CD4-positive, alpha-beta memory T cell (primary cell): ENCODE measurements around the gene TMEM272. TPM values are rescaled to one million over a fixed set of nuclear protein-coding genes. Genes with fewer than 3 reads are reported as not detected.

Experiments
- CTCF ChIA-PET: fragments of 350-600 bp; sonication (Branson Sonifier 250); formaldehyde crosslinking; loops from one replicate; lab custom pipeline; 2021; ENCODE audit warnings: inconsistent platforms; ENCODE audit not compliant: partially characterized antibody; lab: Charles Lee
- POLR2A ChIA-PET: fragments of 350-600 bp; sonication (Branson Sonifier 250); formaldehyde crosslinking; loops from one replicate; lab custom pipeline; 2021; ENCODE audit not compliant: partially characterized antibody; lab: Charles Lee
- DNase-seq, 5 donors: peaks; one replicate each; pipeline versions ENCODE4 v3.0.0 to v3.0.0-alpha.2; 2020 to 2022; ENCODE audit warnings: mixed read lengths in 1 of 5
- H3K27ac ChIP-seq: one replicate; pipeline ENCODE4 v1.7.0; 2013; ENCODE audit warnings: low read depth, low read length
- H3K27me3 ChIP-seq: 2 replicates; pipeline ENCODE4 v1.7.0; 2013; ENCODE audit warnings: mild to moderate bottlenecking, low read length, moderate library complexity; ENCODE audit not compliant: insufficient read depth
- H3K36me3 ChIP-seq: 2 replicates; pipeline ENCODE4 v1.7.0; 2013; ENCODE audit warnings: mild to moderate bottlenecking, low read length, moderate library complexity; ENCODE audit not compliant: insufficient read depth
- H3K4me1 ChIP-seq: 2 replicates; pipeline ENCODE4 v1.7.0; 2013; ENCODE audit warnings: mild to moderate bottlenecking, low read length, moderate library complexity; ENCODE audit not compliant: insufficient read depth
- H3K4me3 ChIP-seq, 2 donors: one replicate each; pipeline ENCODE4 v1.7.0; 2013; ENCODE audit warnings: low read length in 2 of 2, mild to moderate bottlenecking in 1 of 2
- H3K9me3 ChIP-seq, 2 donors: one replicate each; pipeline ENCODE4 v1.7.0; 2013; ENCODE audit warnings: low read length in 2 of 2, control low read depth in 1 of 2; ENCODE audit not compliant: control insufficient read depth in 1 of 2
- H3K27ac Mint-ChIP-seq, 7 donors: one replicate each; pipeline ENCODE4 v1.8.0; 2020 to 2021; ENCODE audit warnings: mixed read lengths in 7 of 7, mild to moderate bottlenecking in 6 of 7, inconsistent platforms in 3 of 7, moderate library complexity in 3 of 7
- H3K27me3 Mint-ChIP-seq, 2 donors: one replicate each; pipeline ENCODE4 v1.8.0; 2020 to 2021; ENCODE audit warnings: mixed read lengths in 2 of 2
- H3K36me3 Mint-ChIP-seq, 2 donors: one replicate each; pipeline ENCODE4 v1.8.0; 2020 to 2021; ENCODE audit warnings: mixed read lengths in 2 of 2, inconsistent platforms in 1 of 2, mild to moderate bottlenecking in 1 of 2
- H3K4me1 Mint-ChIP-seq, 4 donors: one replicate each; pipeline ENCODE4 v1.8.0; 2020 to 2021; ENCODE audit warnings: mixed read lengths in 4 of 4, mild to moderate bottlenecking in 1 of 4
- H3K4me3 Mint-ChIP-seq, 8 donors: one replicate each; pipeline ENCODE4 v1.8.0; 2020 to 2021; ENCODE audit warnings: mixed read lengths in 8 of 8, mild to moderate bottlenecking in 7 of 8, moderate library complexity in 6 of 8, inconsistent platforms in 3 of 8
- H3K9me3 Mint-ChIP-seq, 8 donors: one replicate each; pipeline ENCODE4 v1.8.0; 2020 to 2021; ENCODE audit warnings: mixed read lengths in 8 of 8, mild to moderate bottlenecking in 5 of 8, inconsistent platforms in 3 of 8, moderate library complexity in 1 of 8
- intact Hi-C: fragments of 100-400 bp; cut with micrococcal nuclease; formaldehyde crosslinking; loops from one replicate; pipeline ENCODE4 v1.15.1; 2023
- polyA plus RNA-seq, 2 donors: library from polyadenylated mRNA; unstranded; fragments of 300-500 nt; fragmentation: Illumina TruSeq; gene quantifications; one replicate each; pipeline ENCODE4 v1.2.3, GENCODE V29; 2021
- total RNA-seq, 2 experiments: library from RNA; stranded (reverse); gene quantifications; one replicate each; pipeline ENCODE4 v1.2.3, GENCODE V29; 2021

TMEM272 gene
- total and polyA plus RNA-seq, 4 experiments from 2014 or later: 0.41 to 9.0 (median 7.9) TPM; not detected in 1

GRCh38 chr13:51881296-51881695 is 36.3 kb upstream of the TMEM272 start:
- Histone ChIP-seq H3K9me3 (no peaks in the 10 kb centered on the region), H3K4me3 (no peak overlapping the region), H3K36me3 (no peaks in the 10 kb centered on the region), H3K4me1 (no peaks in the 10 kb centered on the region), H3K27me3 (no peaks in the 10 kb centered on the region), H3K27ac (no peak overlapping the region)
- DNase-seq: no peak
- no peak overlapping the region for H3K27ac Mint-ChIP-seq
- intact Hi-C loops: no loop called here
- peaks cover 1 to 4% of the 10 kb centered on the region in 2 donors for H3K36me3 Mint-ChIP-seq
- no peaks in the 10 kb centered on the region for H3K4me1 Mint-ChIP-seq
- ChIA-PET POLR2A (no interaction called here), CTCF (no interaction called here)
- H3K9me3 Mint-ChIP-seq: peaks cover 0 to 22% (median 9%) of the 10 kb centered on the region in 8 donors
- H3K4me3 Mint-ChIP-seq: no peak overlapping the region
- H3K27me3 Mint-ChIP-seq: peaks cover 5 to 9% of the 10 kb centered on the region in 2 donors

GRCh38 chr13:51879133-51879532 is 34.2 kb upstream of the TMEM272 start:
- H3K4me3 Mint-ChIP-seq: no peak overlapping the region
- Histone ChIP-seq H3K27ac (no peak overlapping the region), H3K9me3 (no peaks in the 10 kb centered on the region), H3K4me3 (no peak overlapping the region), H3K4me1 (no peaks in the 10 kb centered on the region), H3K27me3 (no peaks in the 10 kb centered on the region), H3K36me3 (no peaks in the 10 kb centered on the region)
- H3K27ac Mint-ChIP-seq: no peak overlapping the region
- POLR2A ChIA-PET: no interaction called here
- CTCF ChIA-PET: no interaction called here
- no peak for DNase-seq
- no peaks in the 10 kb centered on the region for H3K4me1 Mint-ChIP-seq
- peaks cover 0 to 22% (median 9%) of the 10 kb centered on the region in 8 donors for H3K9me3 Mint-ChIP-seq
- H3K36me3 Mint-ChIP-seq: peaks cover 1 to 4% of the 10 kb centered on the region in 2 donors
- intact Hi-C loops: no loop called here
- H3K27me3 Mint-ChIP-seq: peaks cover 5 to 9% of the 10 kb centered on the region in 2 donors

GRCh38 chr13:51874651-51875050 is 29.7 kb upstream of the TMEM272 start:
- no peak overlapping the region for H3K27ac ChIP-seq
- no peaks in the 10 kb centered on the region for H3K4me1 ChIP-seq
- peaks cover 5 to 9% of the 10 kb centered on the region in 2 donors for H3K27me3 Mint-ChIP-seq
- POLR2A ChIA-PET: no interaction called here
- no peaks in the 10 kb centered on the region for H3K27me3 ChIP-seq
- H3K36me3 ChIP-seq: no peaks in the 10 kb centered on the region
- no peaks in the 10 kb centered on the region for H3K4me1 Mint-ChIP-seq
- H3K36me3 Mint-ChIP-seq: no peaks in the 10 kb centered on the region
- H3K4me3 ChIP-seq: no peak overlapping the region
- H3K4me3 Mint-ChIP-seq: no peak overlapping the region
- no peak overlapping the region for H3K27ac Mint-ChIP-seq
- CTCF ChIA-PET: no interaction called here
- intact Hi-C loops: no loop called here
- no peaks in the 10 kb centered on the region for H3K9me3 ChIP-seq
- H3K9me3 Mint-ChIP-seq: no peaks in the 10 kb centered on the region
- no peak for DNase-seq

GRCh38 chr13:51873837-51874236 is 28.9 kb upstream of the TMEM272 start:
- peaks cover 3 to 9% of the 10 kb centered on the region in 2 donors for H3K27me3 Mint-ChIP-seq
- H3K4me3 Mint-ChIP-seq: no peak overlapping the region
- POLR2A ChIA-PET: no interaction called here
- Histone ChIP-seq H3K27me3 (no peaks in the 10 kb centered on the region), H3K4me1 (no peaks in the 10 kb centered on the region), H3K36me3 (no peaks in the 10 kb centered on the region), H3K9me3 (no peaks in the 10 kb centered on the region), H3K4me3 (no peak overlapping the region), H3K27ac (no peak overlapping the region)
- no peak overlapping the region for H3K27ac Mint-ChIP-seq
- H3K9me3 Mint-ChIP-seq: no peaks in the 10 kb centered on the region
- no peaks in the 10 kb centered on the region for H3K36me3 Mint-ChIP-seq
- no peaks in the 10 kb centered on the region for H3K4me1 Mint-ChIP-seq
- CTCF ChIA-PET: no interaction called here
- no peak for DNase-seq
- intact Hi-C loops: no loop called here

GRCh38 chr13:51873117-51873798 is 28.3 kb upstream of the TMEM272 start:
- H3K4me3 Mint-ChIP-seq: no peak overlapping the region
- intact Hi-C loops: no loop called here
- H3K36me3 ChIP-seq: no peaks in the 10 kb centered on the region
- no peak overlapping the region for H3K27ac Mint-ChIP-seq
- no peak overlapping the region for H3K4me3 ChIP-seq
- H3K27me3 Mint-ChIP-seq: peaks cover 3 to 9% of the 10 kb centered on the region in 2 donors
- H3K4me1 Mint-ChIP-seq: no peaks in the 10 kb centered on the region
- H3K9me3 ChIP-seq: no peaks in the 10 kb centered on the region
- H3K27me3 ChIP-seq: no peaks in the 10 kb centered on the region
- POLR2A ChIA-PET: no interaction called here
- H3K9me3 Mint-ChIP-seq: no peaks in the 10 kb centered on the region
- no peak for DNase-seq
- H3K4me1 ChIP-seq: no peaks in the 10 kb centered on the region
- CTCF ChIA-PET: no interaction called here
- no peak overlapping the region for H3K27ac ChIP-seq
- no peaks in the 10 kb centered on the region for H3K36me3 Mint-ChIP-seq

- no peak for DNase-seq
Measured at GRCh38 chr13:51870616-51871015, 25.6 kb upstream of the TMEM272 start.

GRCh38 chr13:51869916-51870315 is 24.9 kb upstream of the TMEM272 start:
- Mint-ChIP-seq H3K36me3 (no peaks in the 10 kb centered on the region), H3K4me3 (no peak overlapping the region), H3K27ac (no peak overlapping the region), H3K4me1 (no peaks in the 10 kb centered on the region), H3K27me3 (peaks cover 0 to 6% of the 10 kb centered on the region in 2 donors), H3K9me3 (no peaks in the 10 kb centered on the region)
- H3K4me3 ChIP-seq: no peak overlapping the region
- H3K27ac ChIP-seq: no peak overlapping the region
- no peaks in the 10 kb centered on the region for H3K36me3 ChIP-seq
- POLR2A ChIA-PET: no interaction called here
- CTCF ChIA-PET: no interaction called here
- intact Hi-C loops: no loop called here
- H3K27me3 ChIP-seq: no peaks in the 10 kb centered on the region
- no peaks in the 10 kb centered on the region for H3K4me1 ChIP-seq
- no peak for DNase-seq
- no peaks in the 10 kb centered on the region for H3K9me3 ChIP-seq

More at GRCh38 chr13:51870616-51871015, 25.6 kb upstream of the TMEM272 start:
- Mint-ChIP-seq H3K4me1 (no peaks in the 10 kb centered on the region), H3K9me3 (no peaks in the 10 kb centered on the region), H3K36me3 (no peaks in the 10 kb centered on the region), H3K27ac (peak overlapping the region in 1 of 7 donors; percentile 33), H3K27me3 (peaks cover 0 to 6% of the 10 kb centered on the region in 2 donors), H3K4me3 (no peak overlapping the region)
- intact Hi-C loops: no loop called here
- Histone ChIP-seq H3K4me1 (no peaks in the 10 kb centered on the region), H3K36me3 (no peaks in the 10 kb centered on the region), H3K27ac (no peak overlapping the region), H3K9me3 (no peaks in the 10 kb centered on the region), H3K4me3 (no peak overlapping the region), H3K27me3 (no peaks in the 10 kb centered on the region)
- CTCF ChIA-PET: no interaction called here
- POLR2A ChIA-PET: no interaction called here
